Spleen (tissue), 7 donors: ENCODE results near the gene CAV1.

Experiments used
- CTCF ChIP-seq, 11 experiments: fragments of 200-600 bp in 7 of 11; fragments of 450-650 bp in 4 of 11; sonication (generic) in 4 of 11; IDR thresholded peaks in 8 of 11; conservative IDR thresholded peaks in 3 of 11; 1 replicate in 7 of 11; 2 replicates in 4 of 11; pipeline versions ENCODE4 v1.4.0 to v1.8.0; 2016 to 2021; ENCODE audit warnings: antibody characterized with exemption in 11 of 11, inconsistent platforms in 4 of 11, mild to moderate bottlenecking in 1 of 11
- POLR2A ChIP-seq, 3 donors: fragments of 450-650 bp; IDR thresholded peaks; one replicate each; pipeline ENCODE4 v1.5.1; 2017; ENCODE audit warnings: antibody characterized with exemption in 3 of 3, mild to moderate bottlenecking in 1 of 3
- donor health status: DM: no; HTN: no; CAD: no; lungs with moderate emphysema.
- donor health status: DM: no; HTN: no; CAD: no.
- donor health status: DM: no; HTN: no; CAD: no.

DNA sequence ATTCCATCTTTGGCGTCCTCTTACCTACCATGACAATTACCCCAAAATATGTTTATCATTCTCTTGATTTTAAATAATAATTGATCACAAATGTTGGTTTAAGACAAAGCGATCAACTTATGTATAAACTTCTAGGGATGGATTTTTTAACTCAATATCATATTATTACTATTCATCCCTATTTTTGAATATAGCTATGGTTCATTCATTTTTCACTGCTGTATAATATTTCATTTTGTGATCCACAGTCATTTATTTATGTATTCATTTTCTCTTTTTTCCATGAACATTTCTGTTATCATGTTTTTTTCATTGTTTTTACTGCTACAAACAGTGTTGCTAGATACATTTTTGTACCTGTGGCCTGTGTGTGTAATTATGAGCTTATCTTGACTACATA lies 85.9 kb downstream of the CAV1 start:
- TF ChIP-seq POLR2A (IDR thresholded peaks at IDR 0.05) (no peak), CTCF (IDR thresholded peaks at IDR 0.05 in 8 of 11, conservative IDR thresholded peaks at IDR 0.05 in 3 of 11) (no peak)
